ENCODE data around the gene CDC42BPB. TPM values are rescaled to one million over a fixed set of nuclear protein-coding genes. Genes with fewer than 3 reads are reported as not detected.
A peak's percentile ranks its signal among the peaks of the same experiment; 100 is the strongest.

CDC42BPB gene
- polyA plus RNA-seq, 1 of the 3 experiments (the other 2 are of a cell fraction): 61.6 TPM

DNA sequence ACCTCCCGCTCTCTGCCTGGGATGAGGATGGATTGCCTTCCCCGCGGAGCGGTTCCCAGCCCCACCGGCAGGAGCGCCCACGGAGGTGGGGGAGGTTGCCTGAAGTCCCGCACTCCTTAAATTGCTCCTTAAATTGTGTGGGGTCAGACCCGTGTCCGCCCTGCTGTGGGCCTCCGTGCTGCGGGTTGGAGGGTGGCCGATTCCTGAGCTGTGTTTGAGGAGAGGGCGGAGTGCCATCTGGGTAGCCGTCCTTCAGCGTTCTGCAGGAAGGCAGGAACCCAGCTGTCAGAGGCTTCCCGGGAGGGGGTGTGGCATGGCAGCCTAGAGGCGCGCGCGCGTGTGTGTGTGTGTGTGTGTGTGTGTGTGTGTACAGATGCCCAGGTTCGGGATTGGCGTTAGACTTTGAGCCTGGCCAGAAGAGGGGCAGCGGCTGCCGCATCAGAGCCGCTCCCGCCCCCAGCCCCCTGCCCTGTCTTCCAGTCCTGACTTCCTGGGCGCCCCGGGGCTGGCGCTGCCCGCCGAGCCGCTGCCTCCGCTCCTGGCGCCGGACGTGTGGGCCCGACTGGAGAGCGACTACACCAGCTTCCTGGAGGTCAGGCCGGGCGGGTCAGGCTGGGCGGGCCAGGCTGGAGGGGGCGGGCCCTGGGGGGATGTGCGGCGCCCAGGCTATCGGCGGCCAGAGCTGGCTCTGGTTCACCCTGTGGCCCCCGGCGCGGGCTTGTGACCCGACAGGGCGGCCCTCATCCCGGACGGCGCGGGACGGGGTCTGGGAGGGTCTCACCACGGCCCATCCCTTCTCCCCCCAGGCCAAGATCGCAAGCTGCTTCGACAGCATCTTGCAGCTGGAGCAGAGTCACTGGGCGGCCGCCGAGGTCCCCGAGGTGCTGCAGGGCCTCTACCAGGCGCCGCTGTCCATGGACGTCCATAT lies 46.4 kb upstream of the CDC42BPB start:
- peak overlapping the region; percentile 66 for H3K4me2 ChIP-seq
- peaks cover 4 to 6% of the 10 kb centered on the region in 2 experiments; a peak in 2 of 4 replicates for H3K4me1 ChIP-seq (ENCODE audit: control insufficient read depth in 1 of 2, insufficient read depth in 2 of 2, low read depth in 1 of 2, low read length in 1 of 2)
- DNase-seq: peak; percentile 86

DNA sequence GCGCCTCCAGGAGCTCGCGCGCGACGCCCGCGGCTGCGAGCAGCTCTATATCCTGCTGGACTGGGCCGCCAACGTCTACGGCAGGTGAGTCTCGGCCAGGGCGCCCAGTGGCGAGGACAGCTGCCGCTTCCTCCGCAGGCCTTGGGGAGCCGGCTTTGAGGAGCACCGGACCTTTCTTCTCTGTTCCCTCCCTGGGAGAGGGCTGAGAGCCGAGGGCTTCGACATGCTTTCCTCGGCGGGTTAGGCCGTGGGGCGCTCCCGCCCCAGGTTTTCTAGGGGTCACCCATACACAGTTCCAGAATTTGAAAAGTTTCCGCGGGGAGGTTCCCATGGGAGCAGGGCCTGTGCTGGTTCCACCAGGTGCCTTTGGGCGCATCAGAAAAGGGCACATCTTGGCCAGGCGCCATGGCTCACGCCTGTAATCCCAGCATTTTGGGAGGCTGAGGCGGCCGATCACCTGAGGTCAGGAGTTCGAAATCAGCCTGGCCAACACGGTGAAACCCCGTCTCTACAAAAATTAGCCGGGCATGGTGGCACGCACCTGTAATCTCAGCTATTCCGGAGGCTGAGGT lies 45.4 kb upstream of the CDC42BPB start:
- Histone ChIP-seq H3K36me3 (replicated peaks in 1 of 2; ENCODE audit: control insufficient read depth in 1 of 2, insufficient read depth in 2 of 2, low read length in 1 of 2) (no peaks in the 10 kb centered on the region), H3K79me2 (ENCODE audit: insufficient read depth) (no peaks in the 10 kb centered on the region), H3K4me3 (ENCODE audit: low read depth in 2 of 2, low read length in 1 of 2) (no peak overlapping the region), H3F3A (replicated peaks; ENCODE audit: insufficient read depth) (no peaks in the 10 kb centered on the region), H3K9ac (no peak overlapping the region), H3K4me2 (no peak overlapping the region), H4K20me1 (ENCODE audit: insufficient read depth) (no peaks in the 10 kb centered on the region), H3K27ac (ENCODE audit: low read depth in 2 of 2, low read length in 1 of 2) (no peak overlapping the region), H3K9me3 (no peaks in the 10 kb centered on the region), H2AFZ (ENCODE audit: low read depth) (no peak overlapping the region), H3K27me3 (ENCODE audit: insufficient read depth) (peaks cover 25% of the 10 kb centered on the region), H3K9me2 (no peaks in the 10 kb centered on the region), H3K4me1 (ENCODE audit: control insufficient read depth in 1 of 2, insufficient read depth in 2 of 2, low read depth in 1 of 2, low read length in 1 of 2) (peaks cover 0 to 6% of the 10 kb centered on the region in 2 experiments; a peak in 1 of 4 replicates)
- ChIA-PET CTCF (interaction anchor here (0.7 to 7.8 kb wide), 14 partner anchors 15 to 194 kb away, joined by 3 to 250 read pairs (median 52); partner anchors contain the start of gene TNFAIP2), POLR2A (no interaction called here)
- DNase-seq: no peak
- 44% methylated on average over 15 of the region's 39 CpGs for WGBS (ENCODE audit: low lambda C conversion rate)
- TF ChIP-seq EP300 (IDR thresholded peaks at IDR 0.05; ENCODE audit: borderline replicate concordance in 1 of 2, low read depth in 1 of 2, low read length in 1 of 2) (no peak), YY1 (IDR thresholded peaks at IDR 0.05; ENCODE audit: low read depth) (no peak), FOXJ3 (CRISPR knock-in tag; IDR thresholded peaks at IDR 0.05) (no peak), GATA2 (CRISPR knock-in tag; IDR thresholded peaks at IDR 0.05) (no peak), RCOR1 (IDR thresholded peaks at IDR 0.05; ENCODE audit: low read length) (no peak), RXRA (IDR thresholded peaks at IDR 0.05; ENCODE audit: borderline replicate concordance, low read depth) (no peak), TCF12 (IDR thresholded peaks at IDR 0.05) (no peak), FOXM1 (IDR thresholded peaks at IDR 0.05; ENCODE audit: low read depth) (no peak), EZH2phosphoT487 (IDR thresholded peaks at IDR 0.05; ENCODE audit: borderline replicate concordance, low read depth) (no peak), RAD21 (IDR thresholded peaks at IDR 0.05; ENCODE audit: low read length) (no peak)
- TF ChIP-seq, protein P1, sequence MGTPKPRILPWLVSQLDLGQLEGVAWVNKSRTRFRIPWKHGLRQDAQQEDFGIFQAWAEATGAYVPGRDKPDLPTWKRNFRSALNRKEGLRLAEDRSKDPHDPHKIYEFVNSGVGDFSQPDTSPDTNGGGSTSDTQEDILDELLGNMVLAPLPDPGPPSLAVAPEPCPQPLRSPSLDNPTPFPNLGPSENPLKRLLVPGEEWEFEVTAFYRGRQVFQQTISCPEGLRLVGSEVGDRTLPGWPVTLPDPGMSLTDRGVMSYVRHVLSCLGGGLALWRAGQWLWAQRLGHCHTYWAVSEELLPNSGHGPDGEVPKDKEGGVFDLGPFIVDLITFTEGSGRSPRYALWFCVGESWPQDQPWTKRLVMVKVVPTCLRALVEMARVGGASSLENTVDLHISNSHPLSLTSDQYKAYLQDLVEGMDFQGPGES (IDR thresholded peaks at IDR 0.05; ENCODE audit: low read depth, low read length): no peak
- TF ChIP-seq, protein P2, sequence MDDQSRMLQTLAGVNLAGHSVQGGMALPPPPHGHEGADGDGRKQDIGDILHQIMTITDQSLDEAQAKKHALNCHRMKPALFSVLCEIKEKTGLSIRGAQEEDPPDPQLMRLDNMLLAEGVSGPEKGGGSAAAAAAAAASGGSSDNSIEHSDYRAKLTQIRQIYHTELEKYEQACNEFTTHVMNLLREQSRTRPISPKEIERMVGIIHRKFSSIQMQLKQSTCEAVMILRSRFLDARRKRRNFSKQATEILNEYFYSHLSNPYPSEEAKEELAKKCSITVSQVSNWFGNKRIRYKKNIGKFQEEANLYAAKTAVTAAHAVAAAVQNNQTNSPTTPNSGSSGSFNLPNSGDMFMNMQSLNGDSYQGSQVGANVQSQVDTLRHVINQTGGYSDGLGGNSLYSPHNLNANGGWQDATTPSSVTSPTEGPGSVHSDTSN (IDR thresholded peaks at IDR 0.05): no peak

More for the DNA sequence above, 46.4 kb upstream of the CDC42BPB start:
- 8% methylated on average over 23 of the region's 68 CpGs for WGBS (ENCODE audit: low lambda C conversion rate)
- no peak overlapping the region for H2AFZ ChIP-seq (ENCODE audit: low read depth)
- H3K27me3 ChIP-seq (ENCODE audit: insufficient read depth): peaks cover 25% of the 10 kb centered on the region
- H3K9me2 ChIP-seq: no peaks in the 10 kb centered on the region
- no peak overlapping the region for H3K27ac ChIP-seq (ENCODE audit: low read depth in 2 of 2, low read length in 1 of 2)
- H3K4me3 ChIP-seq (ENCODE audit: low read depth in 2 of 2, low read length in 1 of 2): peak overlapping the region in 1 of 2 experiments; percentile 23; a peak in 2 of 4 replicates
- no peaks in the 10 kb centered on the region for H4K20me1 ChIP-seq (ENCODE audit: insufficient read depth)
- H3K9me3 ChIP-seq: no peaks in the 10 kb centered on the region
- no peaks in the 10 kb centered on the region for H3F3A ChIP-seq (replicated peaks; ENCODE audit: insufficient read depth)
- H3K79me2 ChIP-seq (ENCODE audit: insufficient read depth): no peaks in the 10 kb centered on the region
- TF ChIP-seq, protein P3, sequence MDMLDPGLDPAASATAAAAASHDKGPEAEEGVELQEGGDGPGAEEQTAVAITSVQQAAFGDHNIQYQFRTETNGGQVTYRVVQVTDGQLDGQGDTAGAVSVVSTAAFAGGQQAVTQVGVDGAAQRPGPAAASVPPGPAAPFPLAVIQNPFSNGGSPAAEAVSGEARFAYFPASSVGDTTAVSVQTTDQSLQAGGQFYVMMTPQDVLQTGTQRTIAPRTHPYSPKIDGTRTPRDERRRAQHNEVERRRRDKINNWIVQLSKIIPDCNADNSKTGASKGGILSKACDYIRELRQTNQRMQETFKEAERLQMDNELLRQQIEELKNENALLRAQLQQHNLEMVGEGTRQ (IDR thresholded peaks at IDR 0.05; ENCODE audit: borderline replicate concordance, low read depth, low read length): no peak
- TF ChIP-seq TEAD4 (IDR thresholded peaks at IDR 0.05; ENCODE audit: borderline replicate concordance, insufficient read depth) (no peak), MXI1 (IDR thresholded peaks at IDR 0.05; ENCODE audit: low read depth, low read length) (peak; percentile 81), SIN3A (IDR thresholded peaks at IDR 0.05; ENCODE audit: borderline replicate concordance, low read depth, low read length) (peak; percentile 80; the same call in 1 of the 2 replicates)
- TF ChIP-seq, protein P4, sequence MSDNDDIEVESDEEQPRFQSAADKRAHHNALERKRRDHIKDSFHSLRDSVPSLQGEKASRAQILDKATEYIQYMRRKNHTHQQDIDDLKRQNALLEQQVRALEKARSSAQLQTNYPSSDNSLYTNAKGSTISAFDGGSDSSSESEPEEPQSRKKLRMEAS (IDR thresholded peaks at IDR 0.05; ENCODE audit: low read depth): 0 out of 2 replicates have a peak, but pooled peaks have one; percentile 32
- TF ChIP-seq, protein P5, sequence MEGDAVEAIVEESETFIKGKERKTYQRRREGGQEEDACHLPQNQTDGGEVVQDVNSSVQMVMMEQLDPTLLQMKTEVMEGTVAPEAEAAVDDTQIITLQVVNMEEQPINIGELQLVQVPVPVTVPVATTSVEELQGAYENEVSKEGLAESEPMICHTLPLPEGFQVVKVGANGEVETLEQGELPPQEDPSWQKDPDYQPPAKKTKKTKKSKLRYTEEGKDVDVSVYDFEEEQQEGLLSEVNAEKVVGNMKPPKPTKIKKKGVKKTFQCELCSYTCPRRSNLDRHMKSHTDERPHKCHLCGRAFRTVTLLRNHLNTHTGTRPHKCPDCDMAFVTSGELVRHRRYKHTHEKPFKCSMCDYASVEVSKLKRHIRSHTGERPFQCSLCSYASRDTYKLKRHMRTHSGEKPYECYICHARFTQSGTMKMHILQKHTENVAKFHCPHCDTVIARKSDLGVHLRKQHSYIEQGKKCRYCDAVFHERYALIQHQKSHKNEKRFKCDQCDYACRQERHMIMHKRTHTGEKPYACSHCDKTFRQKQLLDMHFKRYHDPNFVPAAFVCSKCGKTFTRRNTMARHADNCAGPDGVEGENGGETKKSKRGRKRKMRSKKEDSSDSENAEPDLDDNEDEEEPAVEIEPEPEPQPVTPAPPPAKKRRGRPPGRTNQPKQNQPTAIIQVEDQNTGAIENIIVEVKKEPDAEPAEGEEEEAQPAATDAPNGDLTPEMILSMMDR (IDR thresholded peaks at IDR 0.05): peak; percentile 51
- CTCF ChIA-PET: interaction anchor here (0.9 to 7.8 kb wide), 44 partner anchors 8 to 417 kb away, joined by 3 to 250 read pairs (median 12); partner anchors contain the start of genes EXOC3L4, LBHD2 and TNFAIP2
- POLR2A ChIA-PET: no interaction called here
- H3K36me3 ChIP-seq (replicated peaks in 1 of 2; ENCODE audit: control insufficient read depth in 1 of 2, insufficient read depth in 2 of 2, low read length in 1 of 2): no peaks in the 10 kb centered on the region
- no peak overlapping the region for H3K9ac ChIP-seq
